Measurements from ENCODE around the gene KHSRP.
A peak's percentile ranks its signal among the peaks of the same experiment; 100 is the strongest.

KHSRP gene

GRCh38 chr19:6424195-6424938 lies at the start of gene KHSRP:
Gene KHSRP, minus strand, starts transcription at chr19:6424811. Its CDS starts 110 bp downstream, at chr19:6424701.
- peak in 4 of 58 donors; percentile 11 to 31 (median 25) for DNase-seq

DNA sequence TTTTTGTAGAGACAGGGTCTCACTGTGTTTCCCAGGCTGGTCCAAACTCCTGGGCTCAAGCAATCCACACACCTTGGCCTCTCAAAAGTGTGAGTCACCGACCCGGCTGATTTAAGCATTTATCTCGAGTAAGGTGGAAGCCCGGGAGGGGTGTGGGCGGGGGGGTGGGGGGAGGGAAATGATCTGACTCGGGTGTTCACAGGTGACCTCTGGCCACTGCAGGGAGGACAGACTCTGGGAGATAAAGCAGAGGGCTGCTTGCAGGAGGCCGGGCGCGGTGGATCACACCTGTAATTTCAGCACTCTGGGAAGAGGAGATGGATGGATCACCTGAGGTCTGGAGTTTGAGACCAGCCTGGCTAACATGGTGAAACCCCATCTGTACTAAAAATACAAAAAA lies 49.0 kb upstream of the KHSRP start:
- DNase-seq: no peak

- no peak for DNase-seq
These were observed 48.1 kb upstream of the KHSRP start for GRCh38 chr19:6472713-6473112.

DNA sequence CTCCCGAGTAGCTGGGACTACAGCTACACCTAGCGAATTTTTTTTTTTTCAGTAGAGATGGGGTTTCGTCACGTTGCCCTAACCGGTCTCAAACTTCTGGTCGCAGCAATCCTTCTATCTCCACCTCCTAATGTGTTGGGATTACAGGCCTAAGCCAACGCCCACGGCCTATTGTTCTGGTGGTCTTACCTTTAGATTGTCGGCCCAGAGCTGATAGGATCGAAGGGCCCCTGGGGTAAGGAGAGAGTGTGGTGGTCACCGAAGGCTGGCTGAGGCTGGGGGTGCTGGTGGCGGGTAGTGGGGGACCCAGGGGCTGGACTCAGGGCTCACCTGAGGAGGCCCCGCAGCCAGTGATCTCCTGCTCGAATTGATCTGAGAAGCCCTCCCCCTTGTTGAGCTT lies 46.5 kb upstream of the KHSRP start:
- no peak for DNase-seq

- DNase-seq: no peak
These were observed 45.6 kb upstream of the KHSRP start for GRCh38 chr19:6470173-6470572.

- no peak for DNase-seq
These were observed 42.8 kb upstream of the KHSRP start for GRCh38 chr19:6467384-6467783.

- DNase-seq: no peak
These were observed 42.1 kb upstream of the KHSRP start for GRCh38 chr19:6466526-6467248.

DNA sequence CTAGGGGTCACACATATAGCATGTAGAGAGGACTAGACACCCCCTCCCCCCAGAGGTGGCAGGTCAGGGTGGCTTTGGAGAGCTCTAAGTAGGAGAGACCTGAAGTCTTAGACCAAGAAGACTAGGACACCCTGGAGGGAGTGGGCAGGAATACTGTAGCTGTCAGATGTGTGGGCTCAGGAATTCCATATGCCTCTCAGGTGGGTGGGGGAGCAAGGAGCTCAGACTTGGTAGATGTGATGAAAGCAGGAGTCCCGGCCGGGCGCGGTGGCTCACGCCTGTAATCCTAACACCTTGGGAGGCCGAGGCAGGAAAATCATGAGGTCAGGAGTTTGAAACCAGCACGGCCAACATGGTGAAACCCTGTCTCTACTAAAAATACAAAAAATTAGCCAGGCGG lies 41.1 kb upstream of the KHSRP start:
- no peak for DNase-seq

- no peak for DNase-seq
These were observed 40.4 kb upstream of the KHSRP start for GRCh38 chr19:6465006-6465405.

DNA sequence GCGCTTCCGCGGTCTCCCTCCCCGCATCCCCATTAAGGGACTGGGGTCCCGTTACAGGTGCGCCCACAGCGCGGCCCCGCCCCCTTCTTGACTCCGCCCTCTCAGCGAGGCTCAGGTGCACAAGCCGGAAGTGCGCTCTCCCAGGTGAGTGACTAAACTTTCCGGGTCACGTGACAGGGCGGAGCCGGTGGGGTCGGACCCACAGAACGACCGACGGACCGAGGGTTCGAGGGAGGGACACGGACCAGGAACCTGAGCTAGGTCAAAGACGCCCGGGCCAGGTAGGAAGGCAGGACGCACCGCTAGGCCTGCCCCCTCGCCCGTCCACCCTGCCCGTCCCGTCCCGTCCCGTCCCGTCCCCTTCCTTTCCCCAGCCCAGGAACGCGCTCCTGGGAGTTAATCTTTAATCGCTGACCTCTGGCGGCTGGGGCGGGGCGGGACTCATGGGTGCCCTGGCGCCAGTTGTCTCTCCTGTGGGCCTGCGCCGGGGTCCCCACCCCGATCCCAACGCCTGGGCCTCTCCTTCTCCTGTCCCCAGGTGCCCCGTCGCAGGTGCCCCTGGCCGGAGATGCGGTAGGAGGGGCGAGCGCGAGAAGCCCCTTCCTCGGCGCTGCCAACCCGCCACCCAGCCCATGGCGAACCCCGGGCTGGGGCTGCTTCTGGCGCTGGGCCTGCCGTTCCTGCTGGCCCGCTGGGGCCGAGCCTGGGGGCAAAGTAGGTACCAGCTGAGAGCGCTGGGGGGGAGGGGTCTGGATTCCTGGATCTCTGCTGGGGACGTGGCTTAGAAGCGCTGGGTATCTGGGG lies 39.7 kb upstream of the KHSRP start, which contains the start of gene CRB3:
TSS of gene CRB3 (plus strand) at position 202 of the 804 bp plus-strand sequence. CDS start at position 633, 431 bp downstream.
- DNase-seq: no peak

DNA sequence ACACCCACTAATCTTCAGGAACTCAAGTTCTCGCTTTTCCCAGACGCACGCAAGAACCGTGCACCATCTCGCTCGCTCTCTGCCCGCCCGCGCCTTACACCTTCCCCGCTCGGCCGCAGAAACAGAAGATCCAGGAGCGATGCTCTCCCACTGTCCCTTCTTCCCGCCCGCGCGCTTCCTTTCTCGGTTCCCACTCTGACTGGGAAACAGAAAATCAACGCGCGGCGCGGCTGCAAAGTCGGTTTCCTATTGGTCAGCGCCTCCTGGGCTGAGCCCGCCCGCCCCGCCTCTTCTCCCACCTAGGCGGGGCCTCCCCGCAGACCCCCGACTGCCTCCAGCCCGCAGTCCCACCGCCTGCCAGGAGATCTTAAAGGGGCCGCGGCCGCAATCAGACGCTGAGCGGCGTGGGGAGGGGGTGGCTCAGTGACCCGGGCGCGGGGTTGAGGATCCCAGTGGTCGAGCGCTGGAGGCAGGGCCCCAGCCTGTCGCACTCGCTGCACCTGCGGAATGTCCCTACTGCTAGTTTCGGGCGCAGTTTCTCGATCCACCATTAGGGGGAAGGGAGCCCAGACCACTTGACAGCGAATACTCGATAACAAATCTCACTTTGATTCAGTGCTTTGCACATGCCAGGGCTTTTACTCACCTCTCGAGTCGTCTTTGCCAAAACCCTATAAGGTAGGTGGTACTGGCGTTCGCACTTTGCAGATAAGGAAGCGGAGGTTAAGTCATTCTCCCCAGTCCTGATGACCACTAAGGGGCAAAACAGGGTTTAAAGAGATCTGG lies 35.7 kb upstream of the KHSRP start:
- peak; percentile 76 to 100 (median 96) for DNase-seq

GRCh38 chr19:6459262-6460098 lies 34.9 kb upstream of the KHSRP start, which contains the start of gene SLC25A23:
Gene SLC25A23, minus strand, starts transcription at chr19:6459792. Its CDS starts 164 bp downstream, at chr19:6459628.
- peak in 55 of 58 donors; percentile 36 to 85 (median 70) for DNase-seq

- peak in 3 of 58 donors; percentile 3 to 20 (median 4) for DNase-seq
These were observed 34.2 kb upstream of the KHSRP start for GRCh38 chr19:6458695-6459261.

- peak in 1 of 58 donors; percentile 0 for DNase-seq
These were observed 33.5 kb upstream of the KHSRP start for GRCh38 chr19:6457958-6458694.

- peak in 3 of 58 donors; percentile 3 to 21 (median 16) for DNase-seq
These were observed 31.3 kb upstream of the KHSRP start for GRCh38 chr19:6455924-6456323.

- no peak for DNase-seq
These were observed 29.4 kb upstream of the KHSRP start for GRCh38 chr19:6453951-6454565.

- DNase-seq: no peak
These were observed 28.3 kb upstream of the KHSRP start for GRCh38 chr19:6452899-6453298.

GRCh38 chr19:6452223-6452614 lies 27.6 kb upstream of the KHSRP start:
- no peak for DNase-seq

Data from anterior cingulate cortex (tissue), 58 donors.